Measurements from ENCODE around the gene ABCC12.

- TF ChIP-seq POLR2AphosphoS5 (IDR thresholded peaks at IDR 0.05; ENCODE audit: borderline replicate concordance, low read depth, low read length) (no peak), EZH2 (IDR thresholded peaks at IDR 0.05) (no peak), FOXP2 (optimal IDR thresholded peaks at IDR 0.05; ENCODE audit: control extremely low read depth, extremely low read length, insufficient read depth) (no peak)
Observed at GRCh38 chr16:48162839-48163410, 7.1 kb upstream of the ABCC12 start.
